HG02970 (cell line): ENCODE measurements around the gene FSD1.
A peak's percentile ranks its signal among the peaks of the same experiment; 100 is the strongest.
"Not testable (repeated sequence)": the region's sequence is repeated elsewhere in the genome, so short reads cannot be mapped to it uniquely, and the experiment has no call there.

Source experiments
- ATAC-seq: cut with Tn5 transposase; IDR thresholded peaks from one replicate; pipeline ENCODE4 v1.9.1; 2021; ENCODE audit warnings: mild to moderate bottlenecking, moderate library complexity, moderate number of reproducible peaks; ENCODE audit not compliant: unreplicated experiment, low FRiP score

Gene FSD1

GRCh38 chr19:4313847-4314490, 9.6 kb downstream of the FSD1 start:
- ATAC-seq, result no peak

- no peak for ATAC-seq
These were observed 12.6 kb downstream of the FSD1 start for GRCh38 chr19:4316956-4317355.

GRCh38 chr19:4318460-4318859, 14.1 kb downstream of the FSD1 start:
- ATAC-seq, result no peak

GRCh38 chr19:4319067-4319718, 14.8 kb downstream of the FSD1 start:
- ATAC-seq, result no peak

GRCh38 chr19:4320419-4320818, 16.0 kb downstream of the FSD1 start:
- ATAC-seq, result no peak

GRCh38 chr19:4322942-4323665, 18.7 kb downstream of the FSD1 start:
- no peak for ATAC-seq

GRCh38 chr19:4323692-4324091, 19.3 kb downstream of the FSD1 start:
- ATAC-seq, result no peak

- no peak for ATAC-seq
These were observed 19.8 kb downstream of the FSD1 start for GRCh38 chr19:4324228-4324627.

- no peak for ATAC-seq
These were observed 21.9 kb downstream of the FSD1 start for GRCh38 chr19:4326215-4326836.

- ATAC-seq, result no peak
These were observed 22.4 kb downstream of the FSD1 start for GRCh38 chr19:4326837-4327251.

- no peak for ATAC-seq
These were observed 23.0 kb downstream of the FSD1 start for GRCh38 chr19:4327252-4327876.

- no peak for ATAC-seq
These were observed 23.5 kb downstream of the FSD1 start for GRCh38 chr19:4327877-4328242.

- ATAC-seq, result peak; percentile 77
These were observed 24.0 kb downstream of the FSD1 start for GRCh38 chr19:4328243-4328990.

GRCh38 chr19:4328991-4329681, 24.7 kb downstream of the FSD1 start:
- not testable (repeated sequence) for ATAC-seq

GRCh38 chr19:4329858-4330257, 25.5 kb downstream of the FSD1 start:
- ATAC-seq, result no peak

GRCh38 chr19:4334929-4335570, 30.7 kb downstream of the FSD1 start:
- no peak for ATAC-seq

GRCh38 chr19:4337906-4338440, 33.6 kb downstream of the FSD1 start:
- no peak for ATAC-seq

GRCh38 chr19:4338441-4339355, 34.3 kb downstream of the FSD1 start, which contains the start of gene STAP2:
STAP2 (minus strand) TSS chr19:4338827; CDS start chr19:4338753, 74 bp downstream.
- ATAC-seq, result no peak
